HepG2 (cell line): ENCODE results near the gene FN1. TPM values are rescaled to one million over a fixed set of nuclear protein-coding genes. Genes with fewer than 3 reads are reported as not detected.

Experiments
- ATAC-seq: fragments of 200-7000 bp; cut with Tn5 transposase; 3 replicates; pipeline ENCODE4 v1.9.1; 2020; ENCODE audit warnings: mild to moderate bottlenecking, moderate library complexity
- Bru-seq: library from RNA; stranded (reverse); fragments of 400-500 nt; gene quantifications from one replicate; lab custom pipeline; 2021; lab: Mats Ljungman, UMichigan
- BruChase-seq, 2 experiments: library from RNA; stranded (reverse); fragments of 400-500 nt; gene quantifications; one replicate each; lab custom pipeline; 2021; lab: Mats Ljungman, UMichigan
- BruUV-seq: library from RNA; stranded (reverse); fragments of 400-500 nt; replicated peaks from 2 replicates; lab custom pipeline; 2021; lab: Mats Ljungman, UMichigan
- CTCF ChIA-PET: fragments of 300-600 bp; formaldehyde crosslinking; extraction: SDS; loops from one replicate; lab custom pipeline; 2021; ENCODE audit warnings: low total read pairs, inconsistent platforms, low intra/inter-chr PET ratio; lab: Yijun Ruan, JAX
- POLR2A ChIA-PET: fragments of 350-600 bp; sonication (Branson Sonifier 250); formaldehyde crosslinking; loops from one replicate; lab custom pipeline; 2020; ENCODE audit warnings: antibody characterized with exemption, inconsistent platforms; lab: Yijun Ruan, JAX
- DNase-seq: peaks from one replicate; pipeline ENCODE4 v3.0.0-alpha.2; 2015; ENCODE audit warnings: low spot score
- FAIRE-seq: peaks from 3 replicates; lab custom pipeline; 2011; peaks lifted over from hg19 to GRCh38; lab: Jason Lieb, UNC
- H2AFZ ChIP-seq: one replicate; pipeline ENCODE4 v1.6.1; 2011; ENCODE audit warnings: low read length, inconsistent platforms
- H3K27ac ChIP-seq: fragments of 300-600 bp; 3 replicates; pipeline ENCODE4 v1.8.0; 2011; ENCODE audit warnings: mixed run types, mild to moderate bottlenecking, mixed read lengths, low read length, inconsistent platforms; ENCODE audit not compliant: insufficient read depth; ENCODE audit errors: extremely low read length
- H3K27me3 ChIP-seq, 2 experiments: fragments of 200-600 bp in 1 of 2; 2 replicates in 1 of 2; 3 replicates in 1 of 2; pipeline versions ENCODE4 v1.6.0 to v1.8.0; 2011; ENCODE audit warnings: low read length in 2 of 2, mild to moderate bottlenecking in 2 of 2, moderate library complexity in 2 of 2, inconsistent platforms in 1 of 2; ENCODE audit not compliant: insufficient read depth in 2 of 2, control insufficient read depth in 1 of 2
- H3K36me3 ChIP-seq, 2 experiments: fragments of 200-600 bp in 1 of 2; replicated peaks in 1 of 2; 2 replicates in 1 of 2; 3 replicates in 1 of 2; pipeline versions ENCODE4 v1.5.1 to v1.8.0; 2011; ENCODE audit warnings: low read length in 2 of 2, inconsistent platforms in 1 of 2; ENCODE audit not compliant: insufficient read depth in 2 of 2, control insufficient read depth in 1 of 2
- H3K4me1 ChIP-seq: 2 replicates; pipeline ENCODE4 v1.5.1; 2012; ENCODE audit warnings: low read length, inconsistent platforms; ENCODE audit not compliant: insufficient read depth
- H3K4me2 ChIP-seq: 2 replicates; pipeline ENCODE4 v1.6.0; 2011; ENCODE audit warnings: low read depth, low read length, inconsistent platforms
- H3K4me3 ChIP-seq, 3 experiments: fragments of 200-600 bp in 1 of 3; sonication (generic), shearing (Covaris generic) in 1 of 3; replicated peaks in 1 of 3; 2 replicates each; pipeline ENCODE4 v1.5.1; 2011 to 2016; ENCODE audit warnings: low read length in 3 of 3, inconsistent platforms in 2 of 3, low read depth in 2 of 3, mild to moderate bottlenecking in 2 of 3, control low read depth in 1 of 3, mixed read lengths in 1 of 3; ENCODE audit not compliant: insufficient read depth in 1 of 3
- H3K79me2 ChIP-seq: one replicate; pipeline ENCODE4 v1.6.1; 2011; ENCODE audit warnings: low read length, inconsistent platforms; ENCODE audit not compliant: insufficient read depth
- H3K9ac ChIP-seq: 2 replicates; pipeline ENCODE4 v1.6.0; 2011; ENCODE audit warnings: mild to moderate bottlenecking, low read depth, low read length, inconsistent platforms; ENCODE audit not compliant: insufficient read depth
- H3K9me3 ChIP-seq: 2 replicates; pipeline ENCODE4 v1.5.1; 2012; ENCODE audit warnings: mild to moderate bottlenecking, low read length
- H4K20me1 ChIP-seq: 2 replicates; pipeline ENCODE4 v1.6.0; 2011; ENCODE audit warnings: inconsistent platforms, mild to moderate bottlenecking, low read length, moderate library complexity; ENCODE audit not compliant: insufficient read depth
- ATF2 ChIP-seq: sonication (generic); formaldehyde crosslinking; IDR thresholded peaks from 2 replicates; pipeline ENCODE4 v1.4.0; 2020; ENCODE audit warnings: missing genetic modification reagents
- ETV5 ChIP-seq: IDR thresholded peaks from 2 replicates; pipeline ENCODE4 v1.6.1; 2018; ENCODE audit warnings: missing biosample characterization, missing genetic modification reagents, inconsistent platforms, borderline replicate concordance
- HNRNPL ChIP-seq: fragments of 200-400 bp; formaldehyde crosslinking; IDR thresholded peaks from 2 replicates; pipeline ENCODE4 v1.6.1; 2017; ENCODE audit warnings: mild to moderate bottlenecking, low read depth, low read length
- KDM6A ChIP-seq: IDR thresholded peaks from 2 replicates; pipeline ENCODE4 v1.6.1; 2016; ENCODE audit warnings: low read depth
- PLRG1 ChIP-seq: fragments of 450-650 bp; conservative IDR thresholded peaks from 2 replicates; pipeline ENCODE4 v1.6.1; 2016
- POLR2AphosphoS5 ChIP-seq: IDR thresholded peaks from 2 replicates; pipeline ENCODE4 v1.6.1; 2012; ENCODE audit warnings: low read depth, low read length
- RELA ChIP-seq: sonication (generic); formaldehyde crosslinking; IDR thresholded peaks from 2 replicates; pipeline ENCODE4 v1.4.0; 2020; ENCODE audit warnings: missing genetic modification reagents
- SALL1 ChIP-seq: sonication (generic); formaldehyde crosslinking; IDR thresholded peaks from 2 replicates; pipeline ENCODE4 v1.8.0; 2022; ENCODE audit warnings: mild to moderate bottlenecking, missing genetic modification reagents
- ZMYM2 ChIP-seq: sonication (generic); formaldehyde crosslinking; IDR thresholded peaks from 2 replicates; pipeline ENCODE4 v1.8.0; 2022; ENCODE audit warnings: mild to moderate bottlenecking, missing genetic modification reagents
- ZNF138 ChIP-seq: sonication (generic); formaldehyde crosslinking; IDR thresholded peaks from 2 replicates; pipeline ENCODE4 v1.5.0; 2020; ENCODE audit warnings: mild to moderate bottlenecking, low read depth, missing genetic modification reagents
- ZNF570 ChIP-seq: sonication (generic); formaldehyde crosslinking; IDR thresholded peaks from 2 replicates; pipeline ENCODE4 v1.4.0; 2020; ENCODE audit warnings: mild to moderate bottlenecking, missing genetic modification reagents, borderline replicate concordance
- ZNF710 ChIP-seq: sonication (generic); formaldehyde crosslinking; IDR thresholded peaks from 2 replicates; pipeline ENCODE4 v1.5.0; 2020; ENCODE audit warnings: mild to moderate bottlenecking, missing genetic modification reagents, borderline replicate concordance
- WGBS: methylation state at CpG from one replicate; pipeline ENCODE4 v1.1.6; 2017; ENCODE audit warnings: low lambda C conversion rate; 5-methylcytosine and 5-hydroxymethylcytosine counted together
- in situ Hi-C: cut with HindIII; loops from 2 replicates; pipeline ENCODE4 v1.10.0; 2017; ENCODE audit warnings: low pct_unique_long_range_greater_than_20kb; ENCODE audit not compliant: extremely low pct_ligation_motif_present
- intact Hi-C: fragments of 100-400 bp; cut with micrococcal nuclease; formaldehyde crosslinking; loops from one replicate; pipeline ENCODE4 v1.10.0; 2022; ENCODE audit not compliant: unreplicated experiment
- long read RNA-seq, 2 experiments: library from RNA in 1 of 2; library from polyadenylated mRNA in 1 of 2; stranded (forward) in 1 of 2; unstranded in 1 of 2; transcript quantifications; one replicate each; pipeline ENCODE4 v2.0.0, GENCODE V29; 2019 to 2022
- polyA minus RNA-seq, 3 experiments: library from RNA; depleted of rRNA, polyadenylated mRNA; stranded (reverse); fragments of >200 nt; gene quantifications; 2 replicates each; pipeline ENCODE4 v1.2.3, GENCODE V29; 2011; ENCODE audit warnings: low replicate concordance in 1 of 3
- polyA plus RNA-seq, 8 experiments: library from polyadenylated mRNA; depleted of rRNA in 3 of 8; stranded (reverse) in 7 of 8; unstranded in 1 of 8; fragments of >200 nt; fragmentation: Illumina TruSeq in 4 of 8; extraction: Trizol in 4 of 8; gene quantifications; 2 replicates each; pipeline versions ENCODE4 v1.2.1 to v1.2.3, GENCODE V29; 2011 to 2016; ENCODE audit warnings: low read depth in 4 of 8, missing spikeins in 1 of 8, mixed read lengths in 1 of 8; ENCODE audit not compliant: insufficient read depth in 1 of 8
- total RNA-seq, 5 experiments: library from RNA; depleted of rRNA; stranded (reverse); fragments of >200 nt; fragmentation: Illumina TruSeq; extraction: Trizol; gene quantifications; 2 replicates each; pipeline ENCODE4 v1.2.3, GENCODE V29; 2016; ENCODE audit warnings: low read depth in 1 of 5

FN1 gene
- total RNA-seq (2016; rRNA removed; fragmentation: Illumina TruSeq; extraction: Trizol) (1,029 and 1,847 TPM in 2 replicates), polyA plus RNA-seq (2011; rRNA removed) (6,471 and 8,294 TPM in 2 replicates), polyA minus RNA-seq (2011; rRNA and poly(A)+ RNA removed; ENCODE audit: low replicate concordance) (4.7 and 8,343 TPM in 2 replicates), Bru-seq, nascent RNA (percentile 100 among the genes with signal in this experiment), BruChase-seq, experiment 1, labeled RNA remaining after a 6-hour chase (percentile 100 among the genes with signal in this experiment), BruChase-seq, experiment 2, labeled RNA remaining after a 2-hour chase (percentile 100 among the genes with signal in this experiment)
- 126 and 147 TPM in 2 replicates for total RNA-seq (2016; cell fraction: cytosol; rRNA removed; fragmentation: Illumina TruSeq; extraction: Trizol; ENCODE audit: low read depth)
- 854 and 1,853 TPM in 2 replicates for total RNA-seq (2016; cell fraction: insoluble cytoplasmic fraction; rRNA removed; fragmentation: Illumina TruSeq; extraction: Trizol)
- total RNA-seq (2016; cell fraction: membrane; rRNA removed; fragmentation: Illumina TruSeq; extraction: Trizol), result 296 and 350 TPM in 2 replicates
- total RNA-seq (2016; cell fraction: nucleus; rRNA removed; fragmentation: Illumina TruSeq; extraction: Trizol), result 2,550 and 3,138 TPM in 2 replicates
- 5,228 and 6,020 TPM in 2 replicates for polyA plus RNA-seq (2011; cell fraction: cytosol; rRNA removed)
- polyA plus RNA-seq (2011; cell fraction: nucleus; rRNA removed), result 7,071 and 7,329 TPM in 2 replicates
- polyA plus RNA-seq (2012), result 6,919 and 7,291 TPM in 2 replicates
- 105 and 116 TPM in 2 replicates for polyA plus RNA-seq (2016; cell fraction: cytosol; fragmentation: Illumina TruSeq; extraction: Trizol; ENCODE audit: low read depth)
- 930 and 1,012 TPM in 2 replicates for polyA plus RNA-seq (2016; cell fraction: insoluble cytoplasmic fraction; fragmentation: Illumina TruSeq; extraction: Trizol; ENCODE audit: low read depth)
- polyA plus RNA-seq (2016; cell fraction: membrane; fragmentation: Illumina TruSeq; extraction: Trizol; ENCODE audit: low read depth), result 206 and 247 TPM in 2 replicates
- 3,833 and 4,011 TPM in 2 replicates for polyA plus RNA-seq (2016; cell fraction: nucleus; fragmentation: Illumina TruSeq; extraction: Trizol; ENCODE audit: insufficient read depth, low read depth)
- 6,416 and 9,415 TPM in 2 replicates for polyA minus RNA-seq (2011; cell fraction: cytosol; rRNA and poly(A)+ RNA removed)
- 5,814 and 6,553 TPM in 2 replicates for polyA minus RNA-seq (2011; cell fraction: nucleus; rRNA and poly(A)+ RNA removed)
- long read RNA-seq, experiment 1, transcript FN1-208 (13 exons, 2,388 nt), result minor isoform, 16 of 630 reads
- long read RNA-seq, experiment 1, transcript FN1-227 (2 exons, 2,433 nt), result major isoform, 42 of 630 reads
- long read RNA-seq, experiment 1, transcript FN1-225 (4 exons, 676 nt), result minor isoform, 25 of 630 reads
- long read RNA-seq, experiment 1, partial matches to known transcripts, result 491 of 630 reads
- long read RNA-seq, experiment 1, other reads (novel, unspliced or antisense), result 56 of 630 reads
- long read RNA-seq, experiment 2, full-length matches to known transcripts, result 1,297 of 4,990 reads
- long read RNA-seq, experiment 2, partial matches to known transcripts, result 2,351 of 4,990 reads
- long read RNA-seq, experiment 2, other reads (novel, unspliced or antisense), result 1,342 of 4,990 reads

GRCh38 chr2:215435870-215436704, at the start of gene FN1:
FN1 (minus strand) TSS chr2:215436068; CDS start chr2:215435802, 266 bp downstream.
- intact Hi-C loops, result loop anchor here (2.0 to 5.0 kb wide), 4 partner anchors 17 to 391 kb away; no protein-coding TSS in a partner anchor
- in situ Hi-C loops, result no loop called here
- peak within 1 kb of the TSS; percentile 95 for H3K9ac ChIP-seq
- DNase-seq (peak; percentile 91), FAIRE-seq (no peak), ATAC-seq (peak; percentile 92)
- ChIA-PET POLR2A (interaction anchor here (0.7 to 3.9 kb wide), 15 partner anchors 8 to 393 kb away, joined by 3 to 34 read pairs (median 4); no protein-coding TSS in a partner anchor), CTCF (no interaction called here)
- H3K4me2 ChIP-seq, result peak within 1 kb of the TSS; percentile 89
- peaks cover 47% of the 10 kb centered on the region for H3K79me2 ChIP-seq
- H2AFZ ChIP-seq, result no peak within 1 kb of the TSS
- H3K9me3 ChIP-seq, result no peaks in the 10 kb centered on the region
- H3K36me3 ChIP-seq, result peaks cover 11 to 24% of the 10 kb centered on the region in 2 experiments
- peak within 1 kb of the TSS; percentile 86 to 99 (median 95) for H3K4me3 ChIP-seq
- peak within 1 kb of the TSS; percentile 71 for H3K27ac ChIP-seq
- WGBS, result 2% methylated on average over 31 of the region's 54 CpGs
- H3K4me1 ChIP-seq, result peaks cover 71% of the 10 kb centered on the region
- peaks cover 45% of the 10 kb centered on the region for H4K20me1 ChIP-seq
- TSS peak; percentile 94 for BruUV-seq
- H3K27me3 ChIP-seq, result no peaks in the 10 kb centered on the region; a peak in 1 of 5 replicates
- no peak; the same call in 1 of the 2 replicates for TF ChIP-seq ZMYM2
- TF ChIP-seq ZNF570 (CRISPR knock-in tag), result no peak; the same call in 1 of the 2 replicates
- no peak for TF ChIP-seq PLRG1
- no peak for TF ChIP-seq KDM6A
- no peak for TF ChIP-seq ZNF138 (CRISPR knock-in tag)
- TF ChIP-seq SALL1 (CRISPR knock-in tag), result peak; percentile 80
- 0 out of 2 replicates have a peak, but pooled peaks have one; percentile 77 for TF ChIP-seq RELA (CRISPR knock-in tag)
- TF ChIP-seq HNRNPL, result no peak
- peak; percentile 61; the same call in 1 of the 2 replicates for TF ChIP-seq ATF2 (CRISPR knock-in tag)
- no peak for TF ChIP-seq ETV5 (CRISPR knock-in tag)
- TF ChIP-seq POLR2AphosphoS5, result peak; percentile 99
- TF ChIP-seq ZNF710 (CRISPR knock-in tag), result peak; percentile 80; the same call in 1 of the 2 replicates
